Activated T-cell treated with anti-CD3 and anti-CD28 coated beads, Interleukin-2, amount 50 U/mL, for 24 hours (primary cell): ENCODE results near the gene UVRAG.

ENCODE experiments used
- DNase-seq: peaks from one replicate; pipeline ENCODE4 v3.0.0-alpha.2; 2020
- H3K27ac Mint-ChIP-seq: 2 replicates; pipeline ENCODE4 v1.8.0; 2020; ENCODE audit warnings: mild to moderate bottlenecking, mixed read lengths
- H3K27me3 Mint-ChIP-seq: 2 replicates; pipeline ENCODE4 v1.8.0; 2020; ENCODE audit warnings: mixed read lengths
- H3K36me3 Mint-ChIP-seq: 2 replicates; pipeline ENCODE4 v1.8.0; 2020; ENCODE audit warnings: low read depth, mixed read lengths
- H3K4me1 Mint-ChIP-seq: 2 replicates; pipeline ENCODE4 v1.8.0; 2020; ENCODE audit warnings: low read depth, mixed read lengths
- H3K4me3 Mint-ChIP-seq: 2 replicates; pipeline ENCODE4 v1.8.0; 2020; ENCODE audit warnings: mild to moderate bottlenecking, moderate library complexity, mixed read lengths
- H3K9me3 Mint-ChIP-seq: 2 replicates; pipeline ENCODE4 v1.8.0; 2020; ENCODE audit warnings: mixed read lengths

The UVRAG gene

GRCh38 chr11:76131142-76131541 is 316.1 kb downstream of the UVRAG start:
- H3K27ac Mint-ChIP-seq, result peak overlapping the region; percentile 9
- peaks cover 25% of the 10 kb centered on the region for H3K36me3 Mint-ChIP-seq
- no peaks in the 10 kb centered on the region for H3K9me3 Mint-ChIP-seq
- peaks cover 32% of the 10 kb centered on the region for H3K4me1 Mint-ChIP-seq
- H3K4me3 Mint-ChIP-seq, result no peak overlapping the region
- DNase-seq, result no peak
- no peaks in the 10 kb centered on the region for H3K27me3 Mint-ChIP-seq

DNA sequence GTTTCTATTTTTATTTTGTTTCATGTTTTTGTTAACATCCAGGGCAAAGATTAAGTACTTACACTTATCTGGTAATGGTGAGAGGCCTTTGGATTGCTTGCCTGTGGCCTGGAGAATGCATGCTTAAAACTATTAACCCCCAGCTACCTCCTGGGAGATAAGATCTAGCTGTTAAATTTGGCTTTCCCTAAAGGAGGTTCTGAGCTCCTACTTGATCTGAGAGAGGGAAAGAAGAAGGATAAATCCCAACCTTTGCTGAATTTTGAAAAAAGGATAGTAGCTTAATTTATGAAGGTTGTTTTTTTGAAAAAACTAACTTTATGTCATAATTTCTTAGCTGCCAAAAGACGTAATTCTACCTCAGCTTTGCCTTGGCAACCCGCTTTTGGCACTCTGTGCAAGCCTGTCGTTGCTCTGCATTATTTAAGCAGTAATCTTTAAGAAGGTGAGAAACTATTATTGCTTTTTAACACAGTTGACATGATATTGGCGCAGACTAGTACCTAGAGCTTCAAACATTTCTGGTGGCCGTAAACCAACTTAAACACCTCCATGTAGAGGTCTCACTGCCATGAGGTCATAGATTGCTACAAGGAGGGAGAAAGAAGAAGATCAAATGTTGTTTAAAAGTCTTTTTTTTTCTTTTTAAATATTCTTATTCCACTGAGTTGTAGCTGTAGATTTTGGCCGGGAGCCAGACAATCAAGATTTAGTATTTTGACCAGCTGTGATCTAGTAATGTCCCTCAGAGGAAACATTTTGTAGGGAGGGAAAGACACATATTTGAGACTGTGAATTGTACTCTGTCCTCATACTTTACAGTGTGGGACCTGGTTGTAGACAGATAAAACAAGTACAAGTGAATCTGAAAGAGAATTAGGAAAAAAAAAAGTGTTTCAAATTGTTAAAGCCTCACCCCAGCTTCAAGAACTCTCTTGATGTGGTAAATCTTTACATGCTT is 316.9 kb downstream of the UVRAG start:
- H3K27me3 Mint-ChIP-seq, result no peaks in the 10 kb centered on the region
- H3K36me3 Mint-ChIP-seq, result peaks cover 20% of the 10 kb centered on the region
- no peak overlapping the region for H3K27ac Mint-ChIP-seq
- H3K4me3 Mint-ChIP-seq, result no peak overlapping the region
- DNase-seq, result no peak
- peaks cover 32% of the 10 kb centered on the region for H3K4me1 Mint-ChIP-seq
- no peaks in the 10 kb centered on the region for H3K9me3 Mint-ChIP-seq

DNA sequence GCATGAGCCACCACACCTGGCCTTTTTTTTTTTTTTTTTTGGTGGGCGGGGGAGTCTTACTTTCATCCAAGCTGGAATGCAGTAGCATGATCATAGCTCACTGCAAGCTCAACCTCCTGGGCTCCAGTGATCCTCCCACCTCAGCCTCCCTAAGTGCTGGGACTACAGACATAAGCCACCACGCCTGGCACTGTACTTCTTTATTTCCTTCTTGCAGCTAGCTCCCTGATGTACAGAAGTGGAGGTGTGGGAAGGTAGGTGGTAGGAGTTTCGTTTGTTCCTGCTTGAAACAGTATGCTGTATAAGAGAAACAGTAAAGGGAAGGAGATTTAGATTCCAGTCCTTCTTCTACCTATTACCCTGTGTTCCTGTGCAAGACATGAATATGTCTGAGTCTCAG is 319.2 kb downstream of the UVRAG start:
- H3K9me3 Mint-ChIP-seq, result no peaks in the 10 kb centered on the region
- H3K27me3 Mint-ChIP-seq, result no peaks in the 10 kb centered on the region
- no peak for DNase-seq
- peaks cover 21% of the 10 kb centered on the region for H3K36me3 Mint-ChIP-seq
- H3K27ac Mint-ChIP-seq, result no peak overlapping the region
- no peak overlapping the region for H3K4me3 Mint-ChIP-seq
- peaks cover 30% of the 10 kb centered on the region for H3K4me1 Mint-ChIP-seq

- H3K27ac Mint-ChIP-seq, result no peak overlapping the region
- no peaks in the 10 kb centered on the region for H3K9me3 Mint-ChIP-seq
- H3K27me3 Mint-ChIP-seq, result no peaks in the 10 kb centered on the region
- DNase-seq, result no peak
- H3K4me1 Mint-ChIP-seq, result peaks cover 20% of the 10 kb centered on the region
- H3K36me3 Mint-ChIP-seq, result peaks cover 26% of the 10 kb centered on the region
- H3K4me3 Mint-ChIP-seq, result no peak overlapping the region
Observed at GRCh38 chr11:76135491-76135890, 320.5 kb downstream of the UVRAG start.

GRCh38 chr11:76139314-76139713 is 324.3 kb downstream of the UVRAG start:
- no peak for DNase-seq
- no peaks in the 10 kb centered on the region for H3K4me1 Mint-ChIP-seq
- no peak overlapping the region for H3K27ac Mint-ChIP-seq
- H3K27me3 Mint-ChIP-seq, result no peaks in the 10 kb centered on the region
- H3K36me3 Mint-ChIP-seq, result peaks cover 45% of the 10 kb centered on the region
- H3K4me3 Mint-ChIP-seq, result no peak overlapping the region
- H3K9me3 Mint-ChIP-seq, result no peaks in the 10 kb centered on the region

DNA sequence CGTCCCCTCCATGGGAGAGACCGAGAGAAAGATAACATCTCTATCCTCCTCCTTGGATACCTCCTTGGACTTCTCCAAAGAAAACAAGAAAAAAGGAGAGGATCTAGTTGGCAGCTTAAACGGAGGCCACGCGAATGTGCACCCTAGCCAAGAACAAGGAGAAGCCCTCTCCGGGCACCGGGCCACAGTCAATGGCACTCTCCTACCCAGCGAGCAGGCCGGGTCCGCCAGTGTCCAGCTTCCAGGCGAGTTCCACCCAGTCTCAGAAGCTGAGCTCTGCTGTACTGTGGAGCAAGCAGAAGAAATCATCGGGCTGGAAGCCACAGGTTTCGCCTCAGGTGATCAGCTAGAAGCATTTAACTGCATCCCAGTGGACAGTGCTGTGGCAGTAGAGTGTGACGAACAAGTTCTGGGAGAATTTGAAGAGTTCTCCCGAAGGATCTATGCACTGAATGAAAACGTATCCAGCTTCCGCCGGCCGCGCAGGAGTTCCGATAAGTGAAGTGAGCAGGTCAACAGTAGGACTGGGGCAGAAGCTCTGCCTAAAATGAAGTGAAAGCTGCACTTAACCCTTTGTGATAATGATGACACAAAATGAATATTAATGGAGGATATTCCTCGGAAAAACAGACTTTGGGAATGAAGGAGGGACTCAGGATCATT is 326.0 kb downstream of the UVRAG start:
- Mint-ChIP-seq H3K36me3 (peaks cover 34% of the 10 kb centered on the region), H3K27ac (no peak overlapping the region), H3K4me1 (no peaks in the 10 kb centered on the region), H3K9me3 (no peaks in the 10 kb centered on the region), H3K27me3 (no peaks in the 10 kb centered on the region), H3K4me3 (no peak overlapping the region)
- DNase-seq, result no peak

DNA sequence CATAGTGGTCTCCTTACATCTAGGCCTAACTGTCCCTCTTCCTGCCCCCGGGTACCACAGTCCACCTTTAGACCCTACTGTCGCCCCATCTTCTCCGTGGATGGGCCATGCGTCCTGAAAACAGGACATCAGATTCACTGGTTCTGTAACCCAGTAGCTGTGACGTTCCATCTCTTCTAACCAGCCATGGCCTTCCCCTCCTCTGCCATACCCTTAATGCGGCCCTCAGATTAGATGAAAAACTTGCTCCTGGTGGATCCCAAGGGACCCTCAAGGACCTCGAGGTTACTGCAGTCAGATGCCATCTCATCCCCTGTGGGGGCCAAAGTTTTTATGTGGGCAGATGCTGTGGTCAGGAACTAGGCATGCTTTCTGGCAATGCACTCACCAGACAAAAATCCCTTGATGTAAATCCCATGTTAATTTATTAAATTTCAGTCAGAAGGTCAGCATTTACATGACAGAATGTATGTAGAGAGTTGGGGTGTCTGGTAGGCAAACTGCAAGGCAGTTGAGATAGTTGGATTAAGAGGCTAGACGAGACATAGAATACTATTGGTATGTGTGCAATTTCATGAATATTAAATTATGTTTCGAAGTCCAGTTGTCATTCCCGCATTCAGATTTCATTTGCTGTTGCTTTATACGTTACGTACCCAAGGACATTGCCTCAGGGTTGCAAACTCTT is 327.0 kb downstream of the UVRAG start:
- no peaks in the 10 kb centered on the region for H3K4me1 Mint-ChIP-seq
- H3K36me3 Mint-ChIP-seq, result peaks cover 32% of the 10 kb centered on the region
- H3K4me3 Mint-ChIP-seq, result no peak overlapping the region
- no peaks in the 10 kb centered on the region for H3K9me3 Mint-ChIP-seq
- H3K27me3 Mint-ChIP-seq, result no peaks in the 10 kb centered on the region
- DNase-seq, result no peak
- no peak overlapping the region for H3K27ac Mint-ChIP-seq

DNA sequence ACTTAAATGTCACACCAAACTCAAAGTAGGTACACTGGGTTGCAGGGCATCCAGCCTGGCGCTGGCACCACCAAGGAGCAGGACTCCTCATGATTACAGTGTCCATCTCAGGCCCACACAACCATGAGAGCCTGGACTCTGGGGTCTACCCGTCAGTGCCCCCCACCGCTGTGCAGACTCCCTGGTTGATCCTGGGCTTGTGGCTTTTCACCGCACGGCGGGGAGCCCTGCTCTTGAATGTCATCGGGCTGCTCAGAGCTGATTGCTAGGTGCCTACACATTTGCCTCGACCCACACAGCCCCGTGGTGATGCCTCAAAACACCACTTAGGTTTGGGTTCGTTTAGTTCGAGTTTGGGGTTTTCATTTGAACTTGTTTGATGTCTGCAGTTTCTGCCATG is 328.3 kb downstream of the UVRAG start:
- no peak overlapping the region for H3K27ac Mint-ChIP-seq
- no peaks in the 10 kb centered on the region for H3K9me3 Mint-ChIP-seq
- peaks cover 30% of the 10 kb centered on the region for H3K36me3 Mint-ChIP-seq
- DNase-seq, result no peak
- no peak overlapping the region for H3K4me3 Mint-ChIP-seq
- H3K4me1 Mint-ChIP-seq, result no peaks in the 10 kb centered on the region
- H3K27me3 Mint-ChIP-seq, result no peaks in the 10 kb centered on the region

DNA sequence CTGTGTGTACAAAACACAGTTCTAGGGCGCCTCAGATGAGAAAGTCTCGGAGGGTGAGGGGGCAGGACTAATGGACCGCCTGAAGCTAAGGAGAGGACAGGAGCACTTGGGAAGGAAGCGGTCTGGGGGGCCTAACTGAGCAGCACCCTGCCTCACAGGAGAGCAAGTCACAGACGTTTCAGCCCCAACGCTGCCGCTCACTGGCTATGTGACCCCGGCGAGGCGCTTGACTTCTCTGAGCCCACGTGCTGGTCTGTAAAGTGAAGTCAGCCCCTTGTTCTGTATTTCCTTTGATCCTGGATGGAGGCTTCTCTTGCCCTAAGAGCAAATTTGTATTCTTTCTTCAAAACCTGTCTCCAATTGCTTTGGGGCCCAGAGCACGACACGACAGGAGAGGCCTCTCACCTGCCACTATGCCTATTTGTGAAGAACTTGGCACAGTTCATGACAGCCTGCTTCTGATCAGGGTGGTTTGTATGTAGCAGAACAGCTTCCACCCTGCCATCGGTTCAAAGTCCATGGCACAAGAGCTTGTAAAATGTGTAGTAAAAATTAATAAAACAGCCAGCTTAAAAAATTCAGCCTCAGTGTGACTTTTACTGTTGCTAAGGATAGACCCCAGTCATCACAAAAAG is 332.2 kb downstream of the UVRAG start:
- peaks cover 7% of the 10 kb centered on the region for H3K27me3 Mint-ChIP-seq
- H3K4me3 Mint-ChIP-seq, result no peak overlapping the region
- no peaks in the 10 kb centered on the region for H3K9me3 Mint-ChIP-seq
- peaks cover 9% of the 10 kb centered on the region for H3K4me1 Mint-ChIP-seq
- no peak for DNase-seq
- H3K27ac Mint-ChIP-seq, result no peak overlapping the region
- peaks cover 8% of the 10 kb centered on the region for H3K36me3 Mint-ChIP-seq

DNA sequence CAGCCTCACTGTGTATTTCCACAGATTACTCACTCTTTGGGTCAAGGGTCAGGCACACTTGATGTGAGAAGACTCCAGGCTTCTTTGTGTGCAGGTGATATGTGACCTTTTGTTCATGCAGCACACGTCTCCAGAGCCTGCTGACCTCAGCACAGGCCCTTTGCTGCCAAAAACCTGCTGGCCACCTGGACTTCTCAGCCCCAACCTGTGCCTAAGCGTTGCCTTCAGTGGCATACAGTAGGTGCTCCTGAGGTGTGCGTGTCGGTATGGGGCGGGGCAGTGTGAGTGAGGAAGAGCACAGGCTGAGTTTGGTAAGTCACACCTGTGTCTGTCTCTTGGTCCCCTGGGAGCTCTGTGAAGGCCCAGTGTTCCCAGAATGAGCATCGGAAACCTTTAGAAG is 333.2 kb downstream of the UVRAG start:
- H3K4me3 Mint-ChIP-seq, result no peak overlapping the region
- H3K27ac Mint-ChIP-seq, result no peak overlapping the region

DNA sequence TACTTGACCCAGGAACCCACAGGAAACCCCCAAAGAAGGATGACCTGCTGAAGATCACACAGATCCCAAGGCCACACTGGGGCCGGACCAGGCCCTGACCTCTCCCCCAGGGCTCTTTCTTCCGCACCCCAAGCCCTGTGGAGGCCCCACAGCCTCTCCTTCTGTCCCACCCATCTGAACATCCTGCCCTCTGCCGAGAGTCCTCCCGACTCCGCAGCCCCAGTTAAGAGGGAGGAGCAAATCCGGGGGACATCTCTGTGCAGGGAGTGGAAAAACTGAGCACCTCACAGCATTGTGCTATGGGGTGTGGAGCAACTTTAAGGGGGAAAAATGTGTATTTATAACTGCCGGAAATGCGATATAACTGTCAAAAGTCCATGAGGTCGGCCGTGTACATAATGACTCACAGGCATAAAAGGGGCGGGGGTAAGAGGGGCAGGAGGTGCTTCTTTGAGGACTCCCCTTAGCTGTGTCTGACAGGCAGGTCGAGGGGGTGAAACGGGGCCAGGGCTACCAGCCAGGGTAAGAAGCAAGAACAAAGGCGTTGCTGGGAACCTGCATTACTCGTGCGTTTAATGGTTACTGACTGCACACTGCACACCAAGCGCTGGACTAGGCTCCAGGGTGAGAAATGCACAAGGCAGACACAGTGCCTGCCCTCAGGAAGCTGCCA is 334.1 kb downstream of the UVRAG start:
- no peaks in the 10 kb centered on the region for H3K9me3 Mint-ChIP-seq
- H3K4me3 Mint-ChIP-seq, result no peak overlapping the region
- H3K27ac Mint-ChIP-seq, result no peak overlapping the region
- peaks cover 22% of the 10 kb centered on the region for H3K4me1 Mint-ChIP-seq
- no peak for DNase-seq
- no peaks in the 10 kb centered on the region for H3K36me3 Mint-ChIP-seq
- H3K27me3 Mint-ChIP-seq, result peaks cover 25% of the 10 kb centered on the region

More for the DNA sequence above, 333.2 kb downstream of the UVRAG start:
- Mint-ChIP-seq H3K36me3 (no peaks in the 10 kb centered on the region), H3K9me3 (no peaks in the 10 kb centered on the region), H3K27me3 (peaks cover 17% of the 10 kb centered on the region), H3K4me1 (peaks cover 19% of the 10 kb centered on the region)
- DNase-seq, result no peak

GRCh38 chr11:76149713-76150112 is 334.7 kb downstream of the UVRAG start:
- Mint-ChIP-seq H3K27me3 (peaks cover 25% of the 10 kb centered on the region), H3K9me3 (no peaks in the 10 kb centered on the region), H3K27ac (no peak overlapping the region), H3K4me3 (no peak overlapping the region), H3K4me1 (peaks cover 22% of the 10 kb centered on the region), H3K36me3 (no peaks in the 10 kb centered on the region)
- DNase-seq, result no peak

DNA sequence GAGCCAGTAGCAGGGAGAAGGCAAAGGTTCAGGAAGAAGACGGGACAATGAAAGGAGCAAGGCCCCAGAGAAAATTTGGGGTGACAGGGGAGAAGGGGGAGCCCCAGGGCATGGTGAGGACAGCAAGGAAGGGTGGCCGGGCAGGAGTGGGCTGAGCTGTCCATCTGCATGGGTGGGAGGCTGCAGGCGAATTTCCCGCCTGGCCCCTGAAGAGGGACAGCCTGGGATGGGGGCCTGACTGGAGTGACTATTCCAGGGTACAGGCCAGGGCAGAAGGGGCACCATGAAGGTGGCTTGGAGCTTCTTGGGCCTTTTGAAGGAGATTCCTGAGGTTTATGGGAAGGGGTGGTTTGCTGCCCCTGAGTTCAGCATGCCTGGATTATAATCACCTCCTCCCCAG is 335.1 kb downstream of the UVRAG start:
- no peak overlapping the region for H3K4me3 Mint-ChIP-seq
- H3K4me1 Mint-ChIP-seq, result peaks cover 22% of the 10 kb centered on the region
- H3K27ac Mint-ChIP-seq, result no peak overlapping the region
- peaks cover 25% of the 10 kb centered on the region for H3K27me3 Mint-ChIP-seq
- DNase-seq, result no peak
- H3K9me3 Mint-ChIP-seq, result no peaks in the 10 kb centered on the region
- no peaks in the 10 kb centered on the region for H3K36me3 Mint-ChIP-seq

- Mint-ChIP-seq H3K27ac (peak overlapping the region; percentile 72), H3K4me3 (peak overlapping the region; percentile 74)
Observed at GRCh38 chr11:76151556-76152085, 336.6 kb downstream of the UVRAG start.

More at GRCh38 chr11:76151556-76152085, 336.6 kb downstream of the UVRAG start:
- no peak for DNase-seq
- peaks cover 29% of the 10 kb centered on the region for H3K27me3 Mint-ChIP-seq
- peaks cover 22% of the 10 kb centered on the region for H3K4me1 Mint-ChIP-seq
- no peaks in the 10 kb centered on the region for H3K9me3 Mint-ChIP-seq
- no peaks in the 10 kb centered on the region for H3K36me3 Mint-ChIP-seq
